Measurements from ENCODE around the gene WDR33.

Gene WDR33

GRCh38 chr2:127702395-127703009, 108.5 kb downstream of the WDR33 start:
- H3K9me2 ChIP-seq (replicated peaks; ENCODE audit: insufficient read depth, low read length): no peaks in the 10 kb centered on the region
- H3K4me3 ChIP-seq (ENCODE audit: low read length): peak overlapping the region; percentile 63
- no peaks in the 10 kb centered on the region for H3K9me3 ChIP-seq (replicated peaks; ENCODE audit: insufficient read depth, low read length)
- H3K79me2 ChIP-seq (ENCODE audit: low read length): peaks cover 32% of the 10 kb centered on the region
- peak overlapping the region; percentile 98 for H3K9ac ChIP-seq (ENCODE audit: low read length)
- H2AFZ ChIP-seq (ENCODE audit: low read length): 0 out of 2 replicates have a peak overlapping the region, but pooled peaks have one; percentile 14
- H3K36me3 ChIP-seq (replicated peaks; ENCODE audit: insufficient read depth, low read length): 0 out of 2 replicates have a peak, but pooled peaks cover 3% of the 10 kb centered on the region
- no peak for TF ChIP-seq CTCF (IDR thresholded peaks at IDR 0.05; ENCODE audit: low read length)
- TF ChIP-seq EZH2phosphoT487 (IDR thresholded peaks at IDR 0.05; ENCODE audit: low read length): no peak
- no peak for TF ChIP-seq EZH2 (optimal IDR thresholded peaks at IDR 0.05; ENCODE audit: low read depth, low read length)
- peaks cover 37% of the 10 kb centered on the region for H3K4me1 ChIP-seq (ENCODE audit: low read length)
- H3K27ac ChIP-seq (ENCODE audit: low read length): peak overlapping the region; percentile 100
- no peak for DNase-seq
- H3K27me3 ChIP-seq (replicated peaks; ENCODE audit: insufficient read depth, low read length): no peaks in the 10 kb centered on the region
- H3F3A ChIP-seq (ENCODE audit: insufficient read depth, low read length): peaks cover 45% of the 10 kb centered on the region
- peak overlapping the region; percentile 97 for H3K4me2 ChIP-seq (ENCODE audit: low read depth, low read length)
- H4K20me1 ChIP-seq (ENCODE audit: insufficient read depth, low read length): no peaks in the 10 kb centered on the region

- Histone ChIP-seq H3K79me2 (ENCODE audit: low read length) (peaks cover 32% of the 10 kb centered on the region), H3K36me3 (replicated peaks; ENCODE audit: insufficient read depth, low read length) (0 out of 2 replicates have a peak, but pooled peaks cover 3% of the 10 kb centered on the region), H3K4me3 (ENCODE audit: low read length) (peak overlapping the region; percentile 87), H3K27me3 (replicated peaks; ENCODE audit: insufficient read depth, low read length) (no peaks in the 10 kb centered on the region), H3K27ac (ENCODE audit: low read length) (peak overlapping the region; percentile 100), H3K4me2 (ENCODE audit: low read depth, low read length) (peak overlapping the region; percentile 97), H4K20me1 (ENCODE audit: insufficient read depth, low read length) (no peaks in the 10 kb centered on the region), H3K9ac (ENCODE audit: low read length) (peak overlapping the region; percentile 98), H3F3A (ENCODE audit: insufficient read depth, low read length) (peaks cover 45% of the 10 kb centered on the region), H3K9me2 (replicated peaks; ENCODE audit: insufficient read depth, low read length) (no peaks in the 10 kb centered on the region), H2AFZ (ENCODE audit: low read length) (0 out of 2 replicates have a peak overlapping the region, but pooled peaks have one; percentile 14), H3K4me1 (ENCODE audit: low read length) (peaks cover 37% of the 10 kb centered on the region), H3K9me3 (replicated peaks; ENCODE audit: insufficient read depth, low read length) (no peaks in the 10 kb centered on the region)
- peak; percentile 90 for DNase-seq
- no peak for TF ChIP-seq EZH2 (optimal IDR thresholded peaks at IDR 0.05; ENCODE audit: low read depth, low read length)
- TF ChIP-seq CTCF (IDR thresholded peaks at IDR 0.05; ENCODE audit: low read length): peak; percentile 15; the same call in 1 of the 2 replicates
These were observed 109.1 kb downstream of the WDR33 start for GRCh38 chr2:127701651-127702394.

- TF ChIP-seq EZH2 (optimal IDR thresholded peaks at IDR 0.05; ENCODE audit: low read depth, low read length): no peak
- TF ChIP-seq EZH2phosphoT487 (IDR thresholded peaks at IDR 0.05; ENCODE audit: low read length): no peak
- TF ChIP-seq CTCF (IDR thresholded peaks at IDR 0.05; ENCODE audit: low read length): no peak
- no peaks in the 10 kb centered on the region for H3K9me3 ChIP-seq (replicated peaks; ENCODE audit: insufficient read depth, low read length)
- no peaks in the 10 kb centered on the region for H3K9me2 ChIP-seq (replicated peaks; ENCODE audit: insufficient read depth, low read length)
- peak within 1 kb of the TSS; percentile 87 for H3K4me3 ChIP-seq (ENCODE audit: low read length)
- peak within 1 kb of the TSS; percentile 98 for H3K9ac ChIP-seq (ENCODE audit: low read length)
- peaks cover 45% of the 10 kb centered on the region for H3F3A ChIP-seq (ENCODE audit: insufficient read depth, low read length)
- H3K27ac ChIP-seq (ENCODE audit: low read length): peak within 1 kb of the TSS; percentile 100
- H3K4me2 ChIP-seq (ENCODE audit: low read depth, low read length): peak within 1 kb of the TSS; percentile 98
- peaks cover 37% of the 10 kb centered on the region for H3K4me1 ChIP-seq (ENCODE audit: low read length)
- H4K20me1 ChIP-seq (ENCODE audit: insufficient read depth, low read length): no peaks in the 10 kb centered on the region
- peak; percentile 95 for DNase-seq
- 0 out of 2 replicates have a peak, but pooled peaks cover 3% of the 10 kb centered on the region for H3K36me3 ChIP-seq (replicated peaks; ENCODE audit: insufficient read depth, low read length)
- H3K79me2 ChIP-seq (ENCODE audit: low read length): peaks cover 32% of the 10 kb centered on the region
- peak within 1 kb of the TSS; percentile 43 for H2AFZ ChIP-seq (ENCODE audit: low read length)
- no peaks in the 10 kb centered on the region for H3K27me3 ChIP-seq (replicated peaks; ENCODE audit: insufficient read depth, low read length)
These were observed 109.7 kb downstream of the WDR33 start, which contains the start of gene SFT2D3 for GRCh38 chr2:127701193-127701650. Gene SFT2D3 (plus strand): TSS chr2:127701497. CDS start chr2:127701529, 32 bp downstream.
